Renal pelvis (tissue), 4 donors: ENCODE data around the gene PCMTD2. TPM values are rescaled to one million over a fixed set of nuclear protein-coding genes. Genes with fewer than 3 reads are reported as not detected.
"Not testable (repeated sequence)": the region's sequence is repeated elsewhere in the genome, so short reads cannot be mapped to it uniquely, and the experiment has no call there.

ENCODE experiments used
- DNase-seq: peaks from one replicate; pipeline ENCODE4 v3.0.0-alpha.2; 2013
- polyA plus RNA-seq, 3 donors: library from polyadenylated mRNA; unstranded; fragments of 120-200 nt; gene quantifications; one replicate each; pipeline ENCODE4 v1.2.1, GENCODE V29; 2013; ENCODE audit not compliant: insufficient read length in 3 of 3

The PCMTD2 gene
- polyA plus RNA-seq, 3 donors: 120 to 217 (median 197) TPM

GRCh38 chr20:64234921-64235565 lies 20.5 kb upstream of the PCMTD2 start:
- not testable (repeated sequence) for DNase-seq

GRCh38 chr20:64236137-64237088 lies 19.1 kb upstream of the PCMTD2 start:
- DNase-seq: no peak

- DNase-seq: no peak
Observed at GRCh38 chr20:64237316-64237715, 18.2 kb upstream of the PCMTD2 start.

GRCh38 chr20:64238115-64238825 lies 17.3 kb upstream of the PCMTD2 start:
- no peak for DNase-seq

- no peak for DNase-seq
Observed at GRCh38 chr20:64238851-64239387, 16.6 kb upstream of the PCMTD2 start.

GRCh38 chr20:64239449-64240242 lies 15.9 kb upstream of the PCMTD2 start:
- DNase-seq: no peak

- no peak for DNase-seq
Observed at GRCh38 chr20:64240243-64241015, 15.1 kb upstream of the PCMTD2 start.

- no peak for DNase-seq
Observed at GRCh38 chr20:64241061-64241460, 14.5 kb upstream of the PCMTD2 start.

- no peak for DNase-seq
Observed at GRCh38 chr20:64242003-64242796, 13.3 kb upstream of the PCMTD2 start.

GRCh38 chr20:64242797-64243475 lies 12.6 kb upstream of the PCMTD2 start:
- DNase-seq: no peak

- no peak for DNase-seq
Observed at GRCh38 chr20:64244281-64244805, 11.2 kb upstream of the PCMTD2 start.

GRCh38 chr20:64244870-64245603 lies 10.5 kb upstream of the PCMTD2 start:
- DNase-seq: no peak

GRCh38 chr20:64245746-64246595 lies 9.6 kb upstream of the PCMTD2 start:
- no peak for DNase-seq

GRCh38 chr20:64246616-64247306 lies 8.8 kb upstream of the PCMTD2 start:
- DNase-seq: no peak

- DNase-seq: no peak
Observed at GRCh38 chr20:64247307-64247618, 8.3 kb upstream of the PCMTD2 start.

GRCh38 chr20:64247970-64248841 lies 7.3 kb upstream of the PCMTD2 start:
- no peak for DNase-seq
